Stimulated activated CD8-positive, alpha-beta memory T cell treated with anti-CD3 and anti-CD28 coated beads, Interleukin-12 subunit alpha, Interleukin-12 subunit beta, amount 100 ng/mL, for 24 hours (primary cell): ENCODE results near the gene DICER1.
"Not testable (repeated sequence)": the region's sequence is repeated elsewhere in the genome, so short reads cannot be mapped to it uniquely, and the experiment has no call there.

Experiments
- DNase-seq: peaks from one replicate; pipeline ENCODE4 v3.0.0-alpha.2; 2020; ENCODE audit errors: extremely low read depth

Gene DICER1

GRCh38 chr14:95150910-95151309 is 6.4 kb downstream of the DICER1 start:
- no peak for DNase-seq

- DNase-seq: no peak
Observed at GRCh38 chr14:95149441-95149840, 7.9 kb downstream of the DICER1 start.

GRCh38 chr14:95147597-95147996 is 9.7 kb downstream of the DICER1 start:
- DNase-seq: no peak

GRCh38 chr14:95146079-95146771 is 11.1 kb downstream of the DICER1 start:
- DNase-seq: no peak

GRCh38 chr14:95144849-95145248 is 12.5 kb downstream of the DICER1 start:
- no peak for DNase-seq

- no peak for DNase-seq
Observed at GRCh38 chr14:95143808-95144620, 13.3 kb downstream of the DICER1 start.

GRCh38 chr14:95142208-95142607 is 15.1 kb downstream of the DICER1 start:
- DNase-seq: no peak

- no peak for DNase-seq
Observed at GRCh38 chr14:95141684-95142083, 15.6 kb downstream of the DICER1 start.

GRCh38 chr14:95140060-95140858 is 17.1 kb downstream of the DICER1 start:
- DNase-seq: no peak

GRCh38 chr14:95138876-95139275 is 18.5 kb downstream of the DICER1 start:
- DNase-seq: no peak

- not testable (repeated sequence) for DNase-seq
Observed at GRCh38 chr14:95138455-95138854, 18.9 kb downstream of the DICER1 start.

GRCh38 chr14:95137804-95138167 is 19.5 kb downstream of the DICER1 start:
- no peak for DNase-seq

- DNase-seq: no peak
Observed at GRCh38 chr14:95137164-95137803, 20.0 kb downstream of the DICER1 start.

- DNase-seq: no peak
Observed at GRCh38 chr14:95136631-95137030, 20.7 kb downstream of the DICER1 start.

- no peak for DNase-seq
Observed at GRCh38 chr14:95134304-95134933, 22.9 kb downstream of the DICER1 start.

GRCh38 chr14:95133282-95133681 is 24.0 kb downstream of the DICER1 start:
- no peak for DNase-seq

GRCh38 chr14:95132760-95133159 is 24.6 kb downstream of the DICER1 start:
- no peak for DNase-seq

- DNase-seq: no peak
Observed at GRCh38 chr14:95130549-95130948, 26.8 kb downstream of the DICER1 start.

- DNase-seq: no peak
Observed at GRCh38 chr14:95128140-95128539, 29.2 kb downstream of the DICER1 start.

- no peak for DNase-seq
Observed at GRCh38 chr14:95127531-95127911, 29.8 kb downstream of the DICER1 start.

GRCh38 chr14:95126906-95127530 is 30.3 kb downstream of the DICER1 start:
- no peak for DNase-seq
